HepG2 (cell line): Measurements from ENCODE around the gene SYNGAP1. TPM values are rescaled to one million over a fixed set of nuclear protein-coding genes. Genes with fewer than 3 reads are reported as not detected.

Source experiments
- DMAP1 ChIP-seq: IDR thresholded peaks from 2 replicates; pipeline ENCODE4 v1.6.1; 2016
- HHEX ChIP-seq: IDR thresholded peaks from 2 replicates; pipeline ENCODE4 v1.6.1; 2016; ENCODE audit warnings: control low read depth
- MXI1 ChIP-seq: IDR thresholded peaks from 3 replicates; pipeline ENCODE4 v1.6.1; 2012; ENCODE audit warnings: low read depth, low read length, inconsistent platforms, borderline replicate concordance
- NFRKB ChIP-seq: fragments of 450-650 bp; IDR thresholded peaks from 2 replicates; pipeline ENCODE4 v1.6.1; 2017
- NR2F2 ChIP-seq: IDR thresholded peaks from 2 replicates; pipeline ENCODE4 v1.6.1; 2012; ENCODE audit warnings: low read depth, inconsistent platforms, borderline replicate concordance
- PAWR ChIP-seq: sonication (generic); formaldehyde crosslinking; IDR thresholded peaks from 2 replicates; pipeline ENCODE4 v1.4.0; 2020; ENCODE audit warnings: missing genetic modification reagents, mild to moderate bottlenecking, borderline replicate concordance
- RARA ChIP-seq: IDR thresholded peaks from 2 replicates; pipeline ENCODE4 v1.6.1; 2016; ENCODE audit warnings: missing genetic modification reagents, missing compliant biosample characterization
- TEAD3 ChIP-seq: optimal IDR thresholded peaks from 2 replicates; pipeline ENCODE3; 2016; ENCODE audit warnings: borderline replicate concordance
- XBP1 ChIP-seq: sonication (generic); formaldehyde crosslinking; IDR thresholded peaks from 2 replicates; pipeline ENCODE4 v1.5.0; 2020; ENCODE audit warnings: missing genetic modification reagents
- ZBTB7B ChIP-seq: sonication (generic); formaldehyde crosslinking; IDR thresholded peaks from 2 replicates; pipeline ENCODE4 v1.4.0; 2020; ENCODE audit warnings: missing genetic modification reagents
- ZNF207 ChIP-seq: fragments of 450-650 bp; IDR thresholded peaks from 2 replicates; pipeline ENCODE4 v1.6.1; 2016; ENCODE audit warnings: antibody characterized with exemption, borderline replicate concordance
- ZNF260 ChIP-seq: sonication (generic); formaldehyde crosslinking; IDR thresholded peaks from 2 replicates; pipeline ENCODE4 v1.4.0; 2020; ENCODE audit warnings: missing genetic modification reagents, low read depth, mild to moderate bottlenecking, borderline replicate concordance
- ZNF430 ChIP-seq: sonication (generic); formaldehyde crosslinking; IDR thresholded peaks from 2 replicates; pipeline ENCODE4 v1.9.0; 2021; ENCODE audit warnings: mild to moderate bottlenecking, missing genetic modification reagents
- ZNF432 ChIP-seq: sonication (generic); formaldehyde crosslinking; IDR thresholded peaks from 2 replicates; pipeline ENCODE4 v1.5.0; 2020; ENCODE audit warnings: missing genetic modification reagents, mild to moderate bottlenecking, borderline replicate concordance
- ZNF550 ChIP-seq: sonication (generic); formaldehyde crosslinking; IDR thresholded peaks from 2 replicates; pipeline ENCODE4 v1.4.0; 2020; ENCODE audit warnings: mild to moderate bottlenecking, missing genetic modification reagents, borderline replicate concordance
- ZNF556 ChIP-seq: sonication (generic); formaldehyde crosslinking; IDR thresholded peaks from 2 replicates; pipeline ENCODE4 v1.4.0; 2020; ENCODE audit warnings: mild to moderate bottlenecking, missing genetic modification reagents, borderline replicate concordance
- ZNF567 ChIP-seq: sonication (generic); formaldehyde crosslinking; IDR thresholded peaks from 2 replicates; pipeline ENCODE4 v1.8.1; 2023; ENCODE audit warnings: mild to moderate bottlenecking, missing genetic modification reagents, borderline replicate concordance
- ZNF598 ChIP-seq: sonication (generic); formaldehyde crosslinking; IDR thresholded peaks from 2 replicates; pipeline ENCODE4 v1.5.1; 2020; ENCODE audit warnings: mild to moderate bottlenecking, missing genetic modification reagents, borderline replicate concordance
- ZNF746 ChIP-seq: sonication (generic); formaldehyde crosslinking; IDR thresholded peaks from 2 replicates; pipeline ENCODE4 v1.8.0; 2022; ENCODE audit warnings: mild to moderate bottlenecking, missing genetic modification reagents
- ZNF768 ChIP-seq: sonication (generic); formaldehyde crosslinking; IDR thresholded peaks from 2 replicates; pipeline ENCODE4 v1.4.0; 2020; ENCODE audit warnings: missing genetic modification reagents
- ZNF841 ChIP-seq: sonication (generic); formaldehyde crosslinking; IDR thresholded peaks from 2 replicates; pipeline ENCODE4 v1.8.1; 2023; ENCODE audit warnings: missing genetic modification reagents, borderline replicate concordance
- polyA plus RNA-seq, 8 experiments: library from polyadenylated mRNA; depleted of rRNA in 3 of 8; stranded (reverse) in 7 of 8; unstranded in 1 of 8; fragments of >200 nt; fragmentation: Illumina TruSeq in 4 of 8; extraction: Trizol in 4 of 8; gene quantifications; 2 replicates each; pipeline versions ENCODE4 v1.2.1 to v1.2.3, GENCODE V29; 2011 to 2016; ENCODE audit warnings: low read depth in 4 of 8, missing spikeins in 1 of 8, mixed read lengths in 1 of 8; ENCODE audit not compliant: insufficient read depth in 1 of 8
- total RNA-seq, 5 experiments: library from RNA; depleted of rRNA; stranded (reverse); fragments of >200 nt; fragmentation: Illumina TruSeq; extraction: Trizol; gene quantifications; 2 replicates each; pipeline ENCODE4 v1.2.3, GENCODE V29; 2016; ENCODE audit warnings: low read depth in 1 of 5
- TF ChIP-seq, protein P1 (sequence below): sonication (generic); formaldehyde crosslinking; IDR thresholded peaks from 2 replicates; pipeline ENCODE4 v1.8.1; 2022; ENCODE audit warnings: low read depth, mild to moderate bottlenecking, missing genetic modification reagents
- TF ChIP-seq, protein P2 (sequence below): sonication (generic); formaldehyde crosslinking; IDR thresholded peaks from 2 replicates; pipeline ENCODE4 v1.4.0; 2020; ENCODE audit warnings: missing genetic modification reagents
- TF ChIP-seq, protein P3 (sequence below): sonication (generic); formaldehyde crosslinking; IDR thresholded peaks from 2 replicates; pipeline ENCODE4 v1.4.0; 2020; ENCODE audit warnings: mild to moderate bottlenecking, missing genetic modification reagents
- TF ChIP-seq, protein P4 (sequence below): sonication (generic); formaldehyde crosslinking; IDR thresholded peaks from 2 replicates; pipeline ENCODE4 v1.5.0; 2020; ENCODE audit warnings: missing genetic modification reagents

SYNGAP1 gene
- total and polyA plus RNA-seq, 2 of the 13 experiments (the other 11 are each of a cell fraction or from before 2014, with no cell fraction given) = 0.75 to 1.1 TPM

DNA sequence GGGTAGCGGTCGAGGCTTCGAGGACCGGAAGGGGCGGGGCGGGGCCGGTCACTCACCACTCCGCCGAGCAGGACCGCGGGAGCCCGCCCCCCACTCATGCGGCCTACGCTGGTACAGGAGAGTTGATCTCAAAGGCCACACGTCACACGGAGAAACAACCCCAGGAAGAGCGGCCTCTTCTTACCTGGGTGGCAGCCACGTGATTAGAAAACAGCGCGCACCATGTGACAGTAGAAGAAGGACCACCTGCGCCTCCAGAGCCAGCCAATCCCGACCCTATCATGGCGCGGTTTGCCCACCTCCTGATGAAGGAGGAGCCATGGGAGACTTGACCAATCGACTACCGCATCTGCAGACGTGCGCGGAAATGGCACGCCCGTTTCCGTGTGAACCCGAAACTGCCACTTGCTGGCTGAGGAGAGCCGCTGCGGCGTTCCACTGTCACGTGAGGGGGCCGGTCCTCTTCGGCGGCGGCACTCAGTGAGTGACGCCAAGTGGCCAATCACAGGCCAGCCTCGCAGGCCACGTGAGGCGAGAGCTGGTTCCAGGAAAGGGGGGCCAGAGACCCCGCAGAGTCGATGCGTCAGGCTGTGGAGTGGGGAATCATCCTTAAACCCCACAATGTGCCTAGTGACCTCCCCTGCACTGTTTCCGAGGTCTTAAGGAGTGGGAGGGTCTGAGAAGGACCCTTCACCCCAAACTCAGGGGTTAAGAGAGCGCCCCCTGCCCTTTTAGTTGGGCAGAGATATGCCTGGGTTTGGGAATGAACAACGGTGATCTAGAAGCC lies 1.8 kb upstream of the SYNGAP1 start, which contains the start of gene CUTA (continued):
- TF ChIP-seq, protein P1, sequence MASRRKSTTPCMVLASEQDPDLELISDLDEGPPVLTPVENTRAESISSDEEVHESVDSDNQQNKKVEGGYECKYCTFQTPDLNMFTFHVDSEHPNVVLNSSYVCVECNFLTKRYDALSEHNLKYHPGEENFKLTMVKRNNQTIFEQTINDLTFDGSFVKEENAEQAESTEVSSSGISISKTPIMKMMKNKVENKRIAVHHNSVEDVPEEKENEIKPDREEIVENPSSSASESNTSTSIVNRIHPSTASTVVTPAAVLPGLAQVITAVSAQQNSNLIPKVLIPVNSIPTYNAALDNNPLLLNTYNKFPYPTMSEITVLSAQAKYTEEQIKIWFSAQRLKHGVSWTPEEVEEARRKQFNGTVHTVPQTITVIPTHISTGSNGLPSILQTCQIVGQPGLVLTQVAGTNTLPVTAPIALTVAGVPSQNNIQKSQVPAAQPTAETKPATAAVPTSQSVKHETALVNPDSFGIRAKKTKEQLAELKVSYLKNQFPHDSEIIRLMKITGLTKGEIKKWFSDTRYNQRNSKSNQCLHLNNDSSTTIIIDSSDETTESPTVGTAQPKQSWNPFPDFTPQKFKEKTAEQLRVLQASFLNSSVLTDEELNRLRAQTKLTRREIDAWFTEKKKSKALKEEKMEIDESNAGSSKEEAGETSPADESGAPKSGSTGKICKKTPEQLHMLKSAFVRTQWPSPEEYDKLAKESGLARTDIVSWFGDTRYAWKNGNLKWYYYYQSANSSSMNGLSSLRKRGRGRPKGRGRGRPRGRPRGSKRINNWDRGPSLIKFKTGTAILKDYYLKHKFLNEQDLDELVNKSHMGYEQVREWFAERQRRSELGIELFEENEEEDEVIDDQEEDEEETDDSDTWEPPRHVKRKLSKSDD (CRISPR knock-in tag) = no peak; the same call in 1 of the 2 replicates
- no peak for TF ChIP-seq ZNF746 (CRISPR knock-in tag)
- TF ChIP-seq ZNF556 (CRISPR knock-in tag) = peak; percentile 77; the same call in 1 of the 2 replicates
- no peak for TF ChIP-seq ZNF260 (CRISPR knock-in tag)
- peak; percentile 93; the same call in 2 of the 3 replicates for TF ChIP-seq MXI1
- peak; percentile 77; the same call in 1 of the 2 replicates for TF ChIP-seq ZBTB7B (CRISPR knock-in tag)
- no peak for TF ChIP-seq ZNF207
- TF ChIP-seq, protein P2, sequence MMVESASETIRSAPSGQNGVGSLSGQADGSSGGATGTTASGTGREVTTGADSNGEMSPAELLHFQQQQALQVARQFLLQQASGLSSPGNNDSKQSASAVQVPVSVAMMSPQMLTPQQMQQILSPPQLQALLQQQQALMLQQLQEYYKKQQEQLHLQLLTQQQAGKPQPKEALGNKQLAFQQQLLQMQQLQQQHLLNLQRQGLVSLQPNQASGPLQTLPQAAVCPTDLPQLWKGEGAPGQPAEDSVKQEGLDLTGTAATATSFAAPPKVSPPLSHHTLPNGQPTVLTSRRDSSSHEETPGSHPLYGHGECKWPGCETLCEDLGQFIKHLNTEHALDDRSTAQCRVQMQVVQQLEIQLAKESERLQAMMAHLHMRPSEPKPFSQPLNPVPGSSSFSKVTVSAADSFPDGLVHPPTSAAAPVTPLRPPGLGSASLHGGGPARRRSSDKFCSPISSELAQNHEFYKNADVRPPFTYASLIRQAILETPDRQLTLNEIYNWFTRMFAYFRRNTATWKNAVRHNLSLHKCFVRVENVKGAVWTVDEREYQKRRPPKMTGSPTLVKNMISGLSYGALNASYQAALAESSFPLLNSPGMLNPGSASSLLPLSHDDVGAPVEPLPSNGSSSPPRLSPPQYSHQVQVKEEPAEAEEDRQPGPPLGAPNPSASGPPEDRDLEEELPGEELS = peak; percentile 70
- TF ChIP-seq NR2F2 = no peak; the same call in 1 of the 2 replicates
- 0 out of 2 replicates have a peak, but pooled peaks have one; percentile 51 for TF ChIP-seq XBP1
- TF ChIP-seq NFRKB = no peak
- TF ChIP-seq ZNF768 (CRISPR knock-in tag) = peak; percentile 64
- TF ChIP-seq ZNF432 = no peak
- no peak for TF ChIP-seq HHEX
- TF ChIP-seq ZNF430 (CRISPR knock-in tag) = peak; percentile 91
- TF ChIP-seq ZNF567 (CRISPR knock-in tag) = peak; percentile 99
- TF ChIP-seq, protein P3, sequence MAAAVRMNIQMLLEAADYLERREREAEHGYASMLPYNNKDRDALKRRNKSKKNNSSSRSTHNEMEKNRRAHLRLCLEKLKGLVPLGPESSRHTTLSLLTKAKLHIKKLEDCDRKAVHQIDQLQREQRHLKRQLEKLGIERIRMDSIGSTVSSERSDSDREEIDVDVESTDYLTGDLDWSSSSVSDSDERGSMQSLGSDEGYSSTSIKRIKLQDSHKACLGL = peak; percentile 93; the same call in 1 of the 2 replicates
- TF ChIP-seq RARA (CRISPR knock-in tag) = peak; percentile 57; the same call in 1 of the 2 replicates
- peak; percentile 92; the same call in 1 of the 2 replicates for TF ChIP-seq PAWR
- TF ChIP-seq, protein P4, sequence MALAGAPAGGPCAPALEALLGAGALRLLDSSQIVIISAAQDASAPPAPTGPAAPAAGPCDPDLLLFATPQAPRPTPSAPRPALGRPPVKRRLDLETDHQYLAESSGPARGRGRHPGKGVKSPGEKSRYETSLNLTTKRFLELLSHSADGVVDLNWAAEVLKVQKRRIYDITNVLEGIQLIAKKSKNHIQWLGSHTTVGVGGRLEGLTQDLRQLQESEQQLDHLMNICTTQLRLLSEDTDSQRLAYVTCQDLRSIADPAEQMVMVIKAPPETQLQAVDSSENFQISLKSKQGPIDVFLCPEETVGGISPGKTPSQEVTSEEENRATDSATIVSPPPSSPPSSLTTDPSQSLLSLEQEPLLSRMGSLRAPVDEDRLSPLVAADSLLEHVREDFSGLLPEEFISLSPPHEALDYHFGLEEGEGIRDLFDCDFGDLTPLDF (CRISPR knock-in tag) = peak; percentile 90
- no peak for TF ChIP-seq ZNF841
- TF ChIP-seq ZNF598 (CRISPR knock-in tag) = peak; percentile 87; the same call in 1 of the 2 replicates
- no peak for TF ChIP-seq ZNF550 (CRISPR knock-in tag)
- TF ChIP-seq TEAD3 = peak; percentile 88
- peak; percentile 92 for TF ChIP-seq DMAP1
